GM18870 (cell line): ENCODE results near the gene ZSCAN5C.
"Not testable (repeated sequence)": the region's sequence is repeated elsewhere in the genome, so short reads cannot be mapped to it uniquely, and the experiment has no call there.

Experiments
- ATAC-seq: cut with Tn5 transposase; IDR thresholded peaks from one replicate; pipeline ENCODE4 v1.9.1; 2021; ENCODE audit warnings: moderate library complexity; ENCODE audit not compliant: unreplicated experiment

Gene ZSCAN5C

GRCh38 chr19:56191115-56191514 lies 11.0 kb upstream of the ZSCAN5C start:
- no peak for ATAC-seq

- no peak for ATAC-seq
These were observed 10.4 kb upstream of the ZSCAN5C start for GRCh38 chr19:56191711-56192110.

GRCh38 chr19:56193981-56194640 lies 8.0 kb upstream of the ZSCAN5C start:
- no peak for ATAC-seq

- not testable (repeated sequence) for ATAC-seq
These were observed 4.4 kb upstream of the ZSCAN5C start, which contains the start of gene ZSCAN5B for GRCh38 chr19:56197646-56198045. Gene ZSCAN5B (minus strand): TSS chr19:56197783. CDS start chr19:56193052, 4,731 bp downstream.

GRCh38 chr19:56199687-56200086 lies 2.4 kb upstream of the ZSCAN5C start:
- no peak for ATAC-seq

GRCh38 chr19:56207581-56207980 lies 5.5 kb downstream of the ZSCAN5C start:
- ATAC-seq = not testable (repeated sequence)

GRCh38 chr19:56209091-56209490 lies 7.0 kb downstream of the ZSCAN5C start:
- no peak for ATAC-seq

- ATAC-seq = not testable (repeated sequence)
These were observed 8.0 kb downstream of the ZSCAN5C start for GRCh38 chr19:56210036-56210435.

- ATAC-seq = no peak
These were observed 9.6 kb downstream of the ZSCAN5C start for GRCh38 chr19:56211718-56212117.

- ATAC-seq = no peak
These were observed 15.2 kb downstream of the ZSCAN5C start for GRCh38 chr19:56217039-56217949.

- ATAC-seq = no peak
These were observed 16.9 kb downstream of the ZSCAN5C start for GRCh38 chr19:56218961-56219360.

- not testable (repeated sequence) for ATAC-seq
These were observed 19.4 kb downstream of the ZSCAN5C start for GRCh38 chr19:56221442-56221841.

GRCh38 chr19:56221851-56222250 lies 19.8 kb downstream of the ZSCAN5C start:
- ATAC-seq = no peak

GRCh38 chr19:56222901-56223300 lies 20.8 kb downstream of the ZSCAN5C start:
- ATAC-seq = no peak

- ATAC-seq = no peak
These were observed 21.4 kb downstream of the ZSCAN5C start for GRCh38 chr19:56223481-56223880.

- ATAC-seq = no peak
These were observed 43.2 kb downstream of the ZSCAN5C start for GRCh38 chr19:56245121-56245740.

GRCh38 chr19:56245764-56246163 lies 43.7 kb downstream of the ZSCAN5C start:
- ATAC-seq = not testable (repeated sequence)

- not testable (repeated sequence) for ATAC-seq
These were observed 46.8 kb downstream of the ZSCAN5C start for GRCh38 chr19:56248736-56249338.

GRCh38 chr19:56252699-56253422 lies 50.8 kb downstream of the ZSCAN5C start:
- ATAC-seq = no peak

GRCh38 chr19:56253737-56254136 lies 51.7 kb downstream of the ZSCAN5C start:
- no peak for ATAC-seq
